ENCODE data around the gene CDK14. TPM values are rescaled to one million over a fixed set of nuclear protein-coding genes. Genes with fewer than 3 reads are reported as not detected.

The CDK14 gene
- total RNA-seq, 4 donors from 2014 or later: 0.38 to 3.6 (median 1.3) TPM

DNA sequence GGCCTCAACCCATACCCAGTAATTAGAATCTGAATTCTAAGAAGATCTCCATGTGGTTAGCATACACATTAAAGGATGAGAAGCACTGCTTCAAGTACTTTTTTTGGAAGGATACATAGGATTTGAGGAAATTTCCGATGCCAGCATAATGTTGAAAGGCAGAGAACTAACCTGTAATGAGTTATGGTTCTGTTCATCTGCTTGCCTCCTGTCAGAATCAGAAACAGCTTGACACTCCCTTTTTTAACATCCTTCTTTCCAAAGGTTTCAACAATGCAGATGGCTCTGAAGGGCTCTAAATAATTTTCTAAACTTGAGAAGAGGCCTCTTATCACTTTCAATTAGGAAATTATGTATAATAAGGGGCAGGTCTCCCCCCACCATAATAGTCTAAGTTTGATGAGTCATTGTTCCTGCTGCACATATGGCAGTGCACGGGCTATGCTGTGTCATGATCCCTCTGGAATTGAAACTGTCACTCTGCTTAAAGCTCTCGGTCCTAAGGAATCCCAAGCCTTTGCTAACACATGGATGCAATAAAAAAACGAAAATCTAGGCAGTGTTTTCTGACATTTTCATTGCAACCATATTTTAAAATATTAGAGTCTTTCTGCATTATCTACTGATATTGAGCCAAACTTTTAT, 376.9 kb downstream of the CDK14 start:
- no peak for DNase-seq
- WGBS, 2 donors: 64 to 65% methylated on average over 4 of the region's 4 CpGs
- Histone ChIP-seq H3K9me3 (peaks cover 0 to 9% (median 3%) of the 10 kb centered on the region in 3 donors), H3K27ac (no peak overlapping the region), H3K4me1 (no peaks in the 10 kb centered on the region), H3K36me3 (no peaks in the 10 kb centered on the region), H3K4me3 (no peak overlapping the region), H3K27me3 (no peaks in the 10 kb centered on the region)
- TF ChIP-seq POLR2A (IDR thresholded peaks at IDR 0.05): no peak
- TF ChIP-seq, protein P1, sequence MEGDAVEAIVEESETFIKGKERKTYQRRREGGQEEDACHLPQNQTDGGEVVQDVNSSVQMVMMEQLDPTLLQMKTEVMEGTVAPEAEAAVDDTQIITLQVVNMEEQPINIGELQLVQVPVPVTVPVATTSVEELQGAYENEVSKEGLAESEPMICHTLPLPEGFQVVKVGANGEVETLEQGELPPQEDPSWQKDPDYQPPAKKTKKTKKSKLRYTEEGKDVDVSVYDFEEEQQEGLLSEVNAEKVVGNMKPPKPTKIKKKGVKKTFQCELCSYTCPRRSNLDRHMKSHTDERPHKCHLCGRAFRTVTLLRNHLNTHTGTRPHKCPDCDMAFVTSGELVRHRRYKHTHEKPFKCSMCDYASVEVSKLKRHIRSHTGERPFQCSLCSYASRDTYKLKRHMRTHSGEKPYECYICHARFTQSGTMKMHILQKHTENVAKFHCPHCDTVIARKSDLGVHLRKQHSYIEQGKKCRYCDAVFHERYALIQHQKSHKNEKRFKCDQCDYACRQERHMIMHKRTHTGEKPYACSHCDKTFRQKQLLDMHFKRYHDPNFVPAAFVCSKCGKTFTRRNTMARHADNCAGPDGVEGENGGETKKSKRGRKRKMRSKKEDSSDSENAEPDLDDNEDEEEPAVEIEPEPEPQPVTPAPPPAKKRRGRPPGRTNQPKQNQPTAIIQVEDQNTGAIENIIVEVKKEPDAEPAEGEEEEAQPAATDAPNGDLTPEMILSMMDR (IDR thresholded peaks at IDR 0.05): no peak
- intact Hi-C loops (cut with DNase I): no loop called here

DNA sequence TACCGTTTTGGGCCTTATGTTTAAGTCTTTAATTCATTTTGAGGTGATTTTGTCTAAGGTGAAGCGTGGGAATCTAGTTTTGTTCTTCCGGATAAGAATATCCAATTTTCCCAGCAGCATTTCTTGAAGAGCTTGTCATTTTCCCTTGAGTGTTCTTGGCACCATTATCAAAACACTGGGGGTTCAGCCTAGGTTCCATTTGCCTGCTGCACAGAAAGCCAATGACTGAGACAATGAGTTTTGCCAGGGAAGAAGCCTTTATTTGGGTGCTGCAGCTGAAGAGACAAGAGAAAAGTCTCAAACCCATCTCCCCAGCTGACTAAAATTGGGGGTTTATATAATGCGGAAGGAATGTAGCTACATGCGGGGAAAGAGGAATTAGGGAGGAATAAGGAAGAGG, 380.9 kb downstream of the CDK14 start:
- Histone ChIP-seq H3K4me1 (no peaks in the 10 kb centered on the region), H3K36me3 (no peaks in the 10 kb centered on the region), H3K4me3 (no peak overlapping the region), H3K27me3 (no peaks in the 10 kb centered on the region), H3K9me3 (peaks cover 0 to 9% (median 3%) of the 10 kb centered on the region in 3 donors), H3K27ac (no peak overlapping the region)
- no peak for TF ChIP-seq POLR2A (IDR thresholded peaks at IDR 0.05)
- TF ChIP-seq, protein P1 (IDR thresholded peaks at IDR 0.05): no peak
- WGBS, 2 donors: 81 to 89% methylated on average over 5 of the region's 5 CpGs
- intact Hi-C loops (cut with DNase I): no loop called here
- DNase-seq: no peak

DNA sequence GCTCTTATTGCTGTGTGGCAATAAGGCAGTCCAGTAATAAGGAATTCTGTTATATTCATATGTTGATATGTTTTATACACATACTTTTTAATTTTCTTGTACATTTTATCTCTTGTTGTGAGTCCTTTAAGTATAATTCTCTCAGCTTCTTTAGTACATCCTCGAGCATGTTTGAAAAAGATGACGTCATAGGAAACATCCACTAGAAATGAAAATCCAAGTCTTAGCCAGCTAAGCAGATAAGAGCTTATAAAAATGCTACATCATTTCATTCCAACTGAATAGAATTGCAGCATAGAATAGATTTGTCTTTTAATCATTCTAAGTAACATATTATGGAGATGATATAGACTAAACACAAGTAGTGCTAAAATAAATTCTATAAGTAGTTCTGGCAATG, 384.4 kb downstream of the CDK14 start:
- TF ChIP-seq, protein P1 (IDR thresholded peaks at IDR 0.05): no peak
- no peak for TF ChIP-seq POLR2A (IDR thresholded peaks at IDR 0.05)
- Histone ChIP-seq H3K27ac (no peak overlapping the region), H3K27me3 (no peaks in the 10 kb centered on the region), H3K9me3 (peaks cover 0 to 9% (median 0%) of the 10 kb centered on the region in 3 donors), H3K4me1 (no peaks in the 10 kb centered on the region), H3K36me3 (no peaks in the 10 kb centered on the region), H3K4me3 (no peak overlapping the region)
- intact Hi-C loops (cut with DNase I): no loop called here
- no peak for DNase-seq
- 41 to 46% methylated on average over 2 of the region's 2 CpGs for WGBS, 2 donors

DNA sequence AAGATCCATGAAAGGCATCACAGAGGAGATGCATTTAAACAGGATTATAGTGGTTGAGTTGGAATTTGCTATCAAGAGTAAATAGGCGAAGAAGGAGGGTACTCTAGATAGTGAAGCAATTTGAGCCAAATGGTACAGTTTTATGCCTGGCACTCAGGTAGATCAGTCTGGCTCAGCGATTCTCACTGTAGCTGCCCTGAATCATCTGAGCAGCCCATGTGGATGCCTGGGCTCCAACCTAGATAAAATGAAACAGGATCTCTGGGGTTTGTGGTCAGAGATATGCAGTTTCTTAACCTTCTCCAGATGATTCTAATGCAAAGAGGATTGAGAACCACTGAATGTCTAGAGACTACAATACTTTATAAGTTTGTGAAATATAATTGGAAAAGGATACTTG, 386.1 kb downstream of the CDK14 start:
- no peak for DNase-seq
- no peak overlapping the region for H3K27ac ChIP-seq
- no peaks in the 10 kb centered on the region for H3K4me1 ChIP-seq
- 92 to 97% methylated on average over 2 of the region's 2 CpGs for WGBS, 2 donors
- H3K27me3 ChIP-seq: no peaks in the 10 kb centered on the region
- TF ChIP-seq, protein P1 (IDR thresholded peaks at IDR 0.05): no peak
- TF ChIP-seq POLR2A (IDR thresholded peaks at IDR 0.05): no peak
- H3K9me3 ChIP-seq: peaks cover 0 to 9% (median 0%) of the 10 kb centered on the region in 3 donors
- intact Hi-C loops (cut with DNase I): no loop called here
- no peaks in the 10 kb centered on the region for H3K36me3 ChIP-seq
- no peak overlapping the region for H3K4me3 ChIP-seq

DNA sequence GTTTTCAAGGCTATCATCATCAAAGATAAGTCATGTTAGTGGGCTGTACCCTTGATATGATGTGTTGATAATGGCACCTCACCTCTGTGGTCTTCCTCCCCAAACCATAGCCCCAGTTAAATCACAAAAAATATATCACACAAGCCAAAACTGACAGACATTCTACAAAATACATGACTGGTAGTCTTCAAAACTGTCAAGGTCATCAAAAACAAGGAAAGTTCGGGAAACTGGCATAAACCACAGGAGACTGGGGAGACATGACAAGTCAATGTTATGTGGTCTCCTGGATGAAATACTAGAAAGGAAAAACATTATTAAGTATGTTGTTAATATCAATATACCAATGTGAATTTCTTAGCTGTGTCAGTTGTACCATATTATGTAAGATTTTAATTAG, 388.6 kb downstream of the CDK14 start:
- no peaks in the 10 kb centered on the region for H3K4me1 ChIP-seq
- no peak overlapping the region for H3K4me3 ChIP-seq
- H3K27ac ChIP-seq: no peak overlapping the region
- H3K36me3 ChIP-seq: no peaks in the 10 kb centered on the region
- H3K9me3 ChIP-seq: peaks cover 0 to 9% (median 0%) of the 10 kb centered on the region in 3 donors
- TF ChIP-seq POLR2A (IDR thresholded peaks at IDR 0.05): no peak
- TF ChIP-seq, protein P1 (IDR thresholded peaks at IDR 0.05): no peak
- H3K27me3 ChIP-seq: no peaks in the 10 kb centered on the region
- WGBS, 2 donors: 100% methylated on average over 1 of the region's 1 CpG
- DNase-seq: no peak
- intact Hi-C loops (cut with DNase I): no loop called here

Data from esophagus squamous epithelium (tissue), 5 donors.